OCI-LY3 (cell line): ENCODE results near the gene UTP14C.

Experiments
- H2AFZ ChIP-seq: fragments of 200-600, 300-600 bp; shearing (Covaris generic); 2 replicates; pipeline ENCODE4 v1.6.0; 2014; ENCODE audit warnings: antibody characterized with exemption, low read depth, low read length
- H3K27ac ChIP-seq: fragments of 200-600, 300-600 bp; sonication (generic); 2 replicates; pipeline ENCODE4 v1.5.1; 2014; ENCODE audit warnings: mild to moderate bottlenecking, low read length, moderate library complexity, mixed read lengths
- H3K27me3 ChIP-seq: fragments of 200-600, 300-600 bp; sonication (generic); 2 replicates; pipeline ENCODE4 v1.6.1; 2014; ENCODE audit warnings: low read depth, low read length, mixed read lengths
- H3K36me3 ChIP-seq: fragments of 200-600, 300-600 bp; sonication (generic); replicated peaks from 2 replicates; pipeline ENCODE3; 2014; ENCODE audit warnings: low read depth, low read length, mixed read lengths
- H3K4me1 ChIP-seq: fragments of 300-600, 200-600 bp; sonication (generic); 2 replicates; pipeline ENCODE4 v1.6.1; 2014; ENCODE audit warnings: low read length, mixed read lengths
- H3K4me2 ChIP-seq: fragments of 200-600, 300-600 bp; sonication (generic); 2 replicates; pipeline ENCODE4 v1.6.1; 2014; ENCODE audit warnings: low read length, mixed read lengths
- H3K4me3 ChIP-seq: fragments of 300-600, 200-600 bp; sonication (generic); 2 replicates; pipeline ENCODE4 v1.5.1; 2014; ENCODE audit warnings: antibody characterized with exemption, mild to moderate bottlenecking, low read length, moderate library complexity
- H3K79me2 ChIP-seq: fragments of 300-600, 200-600 bp; shearing (Covaris generic); 2 replicates; pipeline ENCODE4 v1.6.1; 2014; ENCODE audit warnings: mild to moderate bottlenecking, low read length, mixed read lengths
- H3K9ac ChIP-seq: fragments of 300-600, 200-600 bp; shearing (Covaris generic); 2 replicates; pipeline ENCODE4 v1.6.0; 2014; ENCODE audit warnings: mild to moderate bottlenecking, low read length, moderate library complexity
- H3K9me3 ChIP-seq: fragments of 200-600, 300-600 bp; shearing (Covaris generic); 2 replicates; pipeline ENCODE4 v1.6.1; 2014; ENCODE audit warnings: low read length, mixed read lengths; ENCODE audit not compliant: insufficient read depth
- H4K20me1 ChIP-seq: fragments of 200-600, 300-600 bp; sonication (generic); 2 replicates; pipeline ENCODE4 v1.6.1; 2016; ENCODE audit warnings: low read length, mixed read lengths; ENCODE audit not compliant: insufficient read depth
- EZH2phosphoT487 ChIP-seq: fragments of 200-600 bp; shearing (Covaris generic); IDR thresholded peaks from 2 replicates; pipeline ENCODE4 v1.6.1; 2018; ENCODE audit warnings: antibody characterized with exemption, mixed run types, low read depth
- TF ChIP-seq, protein P1 (sequence below): fragments of 200-600, 300-600 bp; sonication (generic); IDR thresholded peaks from 2 replicates; pipeline ENCODE4 v1.5.1; 2014; ENCODE audit warnings: antibody characterized with exemption, low read length, low read depth

Gene UTP14C

DNA sequence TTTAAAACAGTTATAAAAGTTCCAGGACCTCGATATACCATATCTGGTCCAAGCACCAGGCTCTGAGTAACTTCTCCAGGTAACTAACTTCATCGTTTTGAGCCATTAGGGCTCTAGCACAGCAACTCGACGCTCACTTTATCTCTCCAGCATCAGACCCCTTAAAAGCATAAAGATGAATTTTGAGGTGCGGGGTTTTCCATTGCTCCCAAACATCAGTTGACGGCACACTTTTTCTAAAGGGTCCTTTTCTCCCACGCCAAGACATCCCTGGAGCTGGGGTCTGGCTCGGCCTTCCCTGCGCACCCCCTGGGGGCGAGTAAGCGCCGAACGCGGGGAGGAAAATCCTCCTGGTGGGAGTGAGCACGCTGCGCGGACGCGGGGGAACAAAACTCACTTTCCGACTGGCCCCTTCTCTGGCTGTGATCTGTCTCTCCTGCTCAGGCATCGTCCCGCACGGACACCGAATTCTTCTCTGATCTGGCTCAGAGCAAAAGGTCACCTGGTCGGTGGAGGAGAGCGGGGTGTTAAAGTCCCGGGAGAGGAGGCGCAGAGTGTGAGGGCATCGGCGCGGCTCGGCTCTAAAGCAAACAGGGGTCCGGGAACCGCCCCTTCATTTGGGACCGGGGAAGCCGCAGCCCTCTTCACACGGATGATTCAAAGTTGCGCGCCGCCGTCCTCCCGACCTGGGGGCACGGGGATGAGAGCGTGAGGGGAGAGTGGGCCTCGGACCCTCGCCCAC is 13.4 kb upstream of the UTP14C start, which contains the start of gene ATP7B:
Gene ATP7B, minus strand, starts transcription at position 561 of the 742 bp plus-strand sequence. Its CDS starts 113 bp downstream, at position 448.
- no peaks in the 10 kb centered on the region for H3K36me3 ChIP-seq

DNA sequence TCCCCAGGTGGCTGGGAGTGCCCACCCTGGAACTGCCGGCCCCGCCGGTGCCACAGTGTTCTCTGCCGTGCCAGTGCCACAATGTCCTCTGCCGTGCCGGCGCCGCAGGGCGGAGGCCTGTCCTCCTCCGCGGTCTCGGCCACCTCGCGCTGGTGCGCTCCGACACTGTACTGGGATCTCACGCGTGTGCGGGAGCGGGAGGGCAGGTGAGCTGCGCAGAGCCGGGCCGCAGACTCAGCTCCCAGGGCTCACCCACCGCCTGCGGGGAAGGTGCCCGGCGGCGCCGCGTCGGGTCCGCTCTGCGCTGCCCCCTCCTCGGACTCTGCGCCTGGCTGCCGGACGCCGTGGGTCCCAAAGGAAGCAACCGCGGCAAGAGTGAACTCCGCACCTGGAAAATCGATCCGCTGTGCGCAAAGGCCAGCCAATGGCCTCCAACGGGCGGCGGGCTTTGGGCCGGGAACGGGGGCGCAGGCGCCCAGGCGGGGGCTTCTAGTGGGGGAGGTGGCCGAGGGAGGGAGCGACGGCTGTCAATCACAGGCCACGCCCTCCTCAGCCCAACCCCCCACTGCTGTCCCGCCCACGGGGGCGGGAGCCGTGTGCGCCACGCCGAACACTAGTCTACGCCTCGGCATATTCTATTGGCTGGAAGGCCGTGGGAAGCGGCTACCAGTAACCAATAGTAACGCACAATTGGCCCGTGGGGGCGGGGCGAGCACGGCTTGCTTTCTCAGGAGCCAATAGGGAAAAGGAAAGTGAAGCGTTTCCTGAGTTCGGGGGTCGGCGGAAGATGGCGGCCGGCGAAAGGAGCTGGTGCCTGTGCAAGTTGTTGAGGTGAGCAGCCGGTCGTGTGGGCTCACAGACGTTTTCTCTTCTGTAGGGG is 12.6 kb upstream of the UTP14C start, which contains the start of gene ALG11:
Gene ALG11, plus strand, starts transcription at position 767 of the 880 bp plus-strand sequence. Its CDS starts 21 bp downstream, at position 788.
- no peak for TF ChIP-seq EZH2phosphoT487
- TF ChIP-seq, protein P1, sequence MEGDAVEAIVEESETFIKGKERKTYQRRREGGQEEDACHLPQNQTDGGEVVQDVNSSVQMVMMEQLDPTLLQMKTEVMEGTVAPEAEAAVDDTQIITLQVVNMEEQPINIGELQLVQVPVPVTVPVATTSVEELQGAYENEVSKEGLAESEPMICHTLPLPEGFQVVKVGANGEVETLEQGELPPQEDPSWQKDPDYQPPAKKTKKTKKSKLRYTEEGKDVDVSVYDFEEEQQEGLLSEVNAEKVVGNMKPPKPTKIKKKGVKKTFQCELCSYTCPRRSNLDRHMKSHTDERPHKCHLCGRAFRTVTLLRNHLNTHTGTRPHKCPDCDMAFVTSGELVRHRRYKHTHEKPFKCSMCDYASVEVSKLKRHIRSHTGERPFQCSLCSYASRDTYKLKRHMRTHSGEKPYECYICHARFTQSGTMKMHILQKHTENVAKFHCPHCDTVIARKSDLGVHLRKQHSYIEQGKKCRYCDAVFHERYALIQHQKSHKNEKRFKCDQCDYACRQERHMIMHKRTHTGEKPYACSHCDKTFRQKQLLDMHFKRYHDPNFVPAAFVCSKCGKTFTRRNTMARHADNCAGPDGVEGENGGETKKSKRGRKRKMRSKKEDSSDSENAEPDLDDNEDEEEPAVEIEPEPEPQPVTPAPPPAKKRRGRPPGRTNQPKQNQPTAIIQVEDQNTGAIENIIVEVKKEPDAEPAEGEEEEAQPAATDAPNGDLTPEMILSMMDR: no peak
- H3K4me3 ChIP-seq: peak within 1 kb of the TSS; percentile 86
- H3K4me2 ChIP-seq: peak within 1 kb of the TSS; percentile 82
- peaks cover 39% of the 10 kb centered on the region for H3K79me2 ChIP-seq
- peaks cover 17% of the 10 kb centered on the region for H3K27me3 ChIP-seq
- H3K36me3 ChIP-seq: no peaks in the 10 kb centered on the region
- no peaks in the 10 kb centered on the region for H4K20me1 ChIP-seq
- H2AFZ ChIP-seq: peak within 1 kb of the TSS; percentile 74
- no peak within 1 kb of the TSS for H3K27ac ChIP-seq
- H3K4me1 ChIP-seq: peaks cover 13% of the 10 kb centered on the region
- H3K9ac ChIP-seq: peak within 1 kb of the TSS; percentile 74
- H3K9me3 ChIP-seq: no peaks in the 10 kb centered on the region

More for the DNA sequence above, 13.4 kb upstream of the UTP14C start, which contains the start of gene ATP7B:
- Histone ChIP-seq H3K79me2 (peaks cover 34% of the 10 kb centered on the region), H3K9ac (peak within 1 kb of the TSS; percentile 74), H3K4me2 (peak within 1 kb of the TSS; percentile 82), H3K27ac (no peak within 1 kb of the TSS), H3K4me1 (peaks cover 13% of the 10 kb centered on the region), H3K9me3 (no peaks in the 10 kb centered on the region), H3K27me3 (peaks cover 17% of the 10 kb centered on the region), H3K4me3 (peak within 1 kb of the TSS; percentile 86), H4K20me1 (no peaks in the 10 kb centered on the region), H2AFZ (peak within 1 kb of the TSS; percentile 74)
- no peak for TF ChIP-seq EZH2phosphoT487
- TF ChIP-seq, protein P1: no peak

DNA sequence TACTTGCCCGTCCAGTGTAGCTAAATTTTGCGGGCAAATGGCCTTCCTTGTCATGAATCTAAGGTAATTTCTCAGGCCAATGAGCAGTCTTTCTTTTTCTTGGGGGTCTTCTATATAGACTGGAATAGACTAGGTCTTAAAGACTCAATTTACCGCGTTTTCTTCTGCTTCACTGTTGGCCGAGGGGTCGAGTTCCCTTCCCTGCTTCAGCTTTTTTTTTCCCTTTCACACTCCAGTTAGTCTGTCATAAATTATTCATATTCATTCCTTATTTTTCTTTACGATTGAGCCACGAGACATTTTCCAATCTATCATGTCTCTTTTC is 12.0 kb upstream of the UTP14C start:
- H3K4me1 ChIP-seq: peaks cover 13% of the 10 kb centered on the region
- H3K4me2 ChIP-seq: peak overlapping the region; percentile 82
- no peaks in the 10 kb centered on the region for H4K20me1 ChIP-seq
- H3K79me2 ChIP-seq: peaks cover 40% of the 10 kb centered on the region
- no peaks in the 10 kb centered on the region for H3K36me3 ChIP-seq
- peak overlapping the region; percentile 86 for H3K4me3 ChIP-seq
- no peaks in the 10 kb centered on the region for H3K9me3 ChIP-seq
- H3K27me3 ChIP-seq: peaks cover 17% of the 10 kb centered on the region
- TF ChIP-seq, protein P1: no peak
- TF ChIP-seq EZH2phosphoT487: no peak
- peak overlapping the region; percentile 74 for H3K9ac ChIP-seq
- no peak overlapping the region for H3K27ac ChIP-seq
- H2AFZ ChIP-seq: peak overlapping the region; percentile 67

DNA sequence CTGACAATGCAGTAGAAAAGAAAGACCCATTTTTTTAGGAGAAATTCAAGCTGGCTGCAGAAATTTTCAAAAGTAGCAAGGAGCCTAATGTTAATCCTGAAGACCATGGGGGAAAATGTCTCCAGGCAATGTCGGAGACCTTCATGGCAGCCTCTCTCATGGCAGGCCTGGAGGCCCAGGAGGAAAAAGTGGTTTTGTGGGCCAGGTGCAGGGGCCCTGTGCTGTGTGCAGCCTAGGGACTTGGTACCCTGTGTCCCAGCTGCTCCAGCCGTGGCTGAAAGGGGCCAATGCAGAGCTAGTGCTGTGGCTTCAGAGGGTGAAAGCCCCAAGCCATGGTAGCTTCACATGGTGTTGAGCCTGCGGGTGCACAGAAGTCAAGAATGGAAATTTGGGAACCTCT is 8.2 kb upstream of the UTP14C start:
- H3K27me3 ChIP-seq: no peaks in the 10 kb centered on the region; the same call in 1 of the 2 replicates
- H3K4me1 ChIP-seq: peaks cover 8% of the 10 kb centered on the region
- TF ChIP-seq, protein P1: no peak
- no peak for TF ChIP-seq EZH2phosphoT487
- H3K9ac ChIP-seq: no peak overlapping the region
- H3K79me2 ChIP-seq: peaks cover 49% of the 10 kb centered on the region
- no peak overlapping the region for H3K4me2 ChIP-seq
- H4K20me1 ChIP-seq: no peaks in the 10 kb centered on the region
- H2AFZ ChIP-seq: no peak overlapping the region
- no peak overlapping the region for H3K4me3 ChIP-seq
- H3K36me3 ChIP-seq: peaks cover 13% of the 10 kb centered on the region
- no peaks in the 10 kb centered on the region for H3K9me3 ChIP-seq
- no peak overlapping the region for H3K27ac ChIP-seq
